Measurements from ENCODE around the gene ZNF669. TPM values are rescaled to one million over a fixed set of nuclear protein-coding genes. Genes with fewer than 3 reads are reported as not detected.

Gene ZNF669
- polyA plus RNA-seq, 1 donor = 6.1 TPM

DNA sequence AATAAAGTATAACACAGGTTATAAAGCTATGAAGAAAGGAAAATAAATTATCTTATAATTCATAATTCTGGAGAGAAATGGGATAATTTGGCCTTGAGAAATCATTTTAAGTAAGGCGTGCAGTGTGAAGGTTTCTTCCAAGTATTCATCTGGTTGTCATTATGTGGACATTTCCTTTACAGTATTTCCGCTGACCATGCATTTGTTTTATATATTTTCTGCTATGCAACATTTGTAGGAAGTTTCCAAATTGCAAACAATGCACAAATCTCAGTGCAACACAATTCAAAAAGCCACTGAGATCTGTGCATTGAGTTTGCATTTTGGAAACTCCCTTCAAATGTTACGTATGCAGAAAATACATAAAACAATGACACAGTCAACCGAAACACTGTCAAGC, 43.4 kb downstream of the ZNF669 start:
- peak; percentile 28 for DNase-seq

DNA sequence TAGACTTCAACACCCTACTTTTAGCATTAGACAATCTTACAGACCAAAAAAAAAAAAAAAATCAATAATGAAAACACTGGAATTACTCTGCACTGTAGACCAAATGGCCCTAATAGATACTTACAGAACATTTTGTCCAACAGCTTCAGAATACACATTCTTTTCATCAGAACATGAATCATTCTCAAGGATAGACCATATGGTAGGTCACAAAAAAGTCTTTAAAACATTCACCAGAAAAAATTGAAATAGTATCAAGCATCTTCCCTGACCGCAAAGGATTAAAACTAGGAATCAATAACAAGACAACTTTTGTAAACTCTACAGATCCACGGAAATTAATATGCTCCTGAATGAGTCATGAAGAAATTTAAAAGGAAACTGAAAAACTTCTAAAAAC, 48.1 kb downstream of the ZNF669 start:
- DNase-seq = no peak

DNA sequence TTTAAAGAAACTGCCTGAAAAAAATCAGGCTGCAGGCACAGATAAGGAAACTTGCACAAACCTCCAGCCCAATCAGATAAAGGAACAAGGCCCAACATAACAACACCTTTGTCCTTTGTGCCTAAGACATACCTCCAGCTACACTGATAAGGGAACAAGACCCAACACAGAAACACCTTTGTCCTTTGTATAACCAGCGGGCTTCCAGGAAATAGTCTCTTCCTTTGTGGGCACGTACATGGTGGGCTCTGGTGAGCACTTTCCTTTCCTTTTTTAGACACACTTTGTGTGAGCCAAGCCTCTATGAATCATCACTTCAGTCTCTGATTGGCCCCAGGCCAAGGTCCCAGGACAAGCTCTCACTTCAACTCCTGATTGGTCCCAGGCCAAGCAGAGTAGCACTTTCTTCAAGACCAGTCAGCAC, 49.2 kb downstream of the ZNF669 start:
- no peak for DNase-seq

Other genes with a start within 250 kb of the ZNF669 start
- gene AHCTF1, start 172.4 kb downstream of the ZNF669 start, polyA plus RNA-seq (ENCODE audit: insufficient read length) = 27.6 TPM
- gene ZNF695, start 96.3 kb downstream of the ZNF669 start, polyA plus RNA-seq (ENCODE audit: insufficient read length) = 1.3 TPM
- 2.6 TPM for gene ZNF670, start 25.5 kb downstream of the ZNF669 start, polyA plus RNA-seq (ENCODE audit: insufficient read length)
- gene ZNF124, start 67.7 kb upstream of the ZNF669 start, polyA plus RNA-seq (ENCODE audit: insufficient read length) = 6.7 TPM
- not detected for gene VN1R5, start 151.7 kb upstream of the ZNF669 start, polyA plus RNA-seq (ENCODE audit: insufficient read length)
- gene ZNF496, start 227.5 kb upstream of the ZNF669 start, polyA plus RNA-seq (ENCODE audit: insufficient read length) = 43.2 TPM